GM19035 (cell line): Measurements from ENCODE around the gene SLC49A3.
"Not testable (repeated sequence)": the region's sequence is repeated elsewhere in the genome, so short reads cannot be mapped to it uniquely, and the experiment has no call there.

ENCODE experiments used
- ATAC-seq: cut with Tn5 transposase; IDR thresholded peaks from one replicate; pipeline ENCODE4 v1.9.1; 2021; ENCODE audit not compliant: unreplicated experiment

Gene SLC49A3

DNA sequence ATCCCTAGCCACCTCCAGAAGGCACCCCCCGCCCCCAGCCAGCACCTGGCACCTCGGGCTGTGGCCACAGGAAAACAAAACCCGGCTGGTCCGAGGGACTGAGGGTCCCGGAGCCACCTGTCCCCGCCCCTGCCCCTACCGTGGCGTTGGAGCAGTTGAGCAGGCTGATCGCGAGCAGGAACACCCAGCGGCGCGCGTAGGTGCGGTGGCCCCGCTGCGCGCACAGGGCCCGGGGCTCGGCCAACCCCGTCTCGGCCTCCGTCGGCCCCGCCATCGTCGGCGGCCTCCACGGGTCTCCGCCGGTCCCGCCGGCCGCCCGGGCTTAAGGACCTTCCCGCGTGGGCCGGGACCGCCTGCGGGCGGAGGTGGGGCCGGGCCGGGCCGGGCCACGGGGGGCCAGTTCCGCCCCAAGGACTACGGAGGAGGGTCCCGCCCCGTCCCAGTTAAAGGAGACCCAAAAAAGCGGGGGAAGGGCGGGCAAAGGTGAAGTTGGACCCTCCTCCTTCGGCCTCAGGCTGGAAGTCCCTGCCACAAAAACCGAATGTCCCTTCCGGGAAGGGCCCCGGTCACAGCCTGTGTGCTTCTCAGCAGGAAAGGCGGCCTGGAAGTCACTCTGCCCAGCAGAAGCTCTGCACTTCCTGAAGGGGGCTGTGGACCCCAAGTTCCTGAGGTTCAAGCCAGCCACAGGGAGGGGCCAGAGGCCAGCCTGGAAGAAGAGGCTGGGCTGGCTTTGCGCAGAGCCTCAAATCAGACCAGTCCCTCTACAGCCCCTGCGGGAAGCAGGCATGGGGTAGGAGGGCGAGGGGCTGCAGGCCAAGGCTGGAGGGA is at the start of gene SLC49A3:
TSS of gene SLC49A3 (minus strand) at position 298 of the 828 bp plus-strand sequence. CDS start at position 274, 24 bp downstream.
- ATAC-seq: no peak

DNA sequence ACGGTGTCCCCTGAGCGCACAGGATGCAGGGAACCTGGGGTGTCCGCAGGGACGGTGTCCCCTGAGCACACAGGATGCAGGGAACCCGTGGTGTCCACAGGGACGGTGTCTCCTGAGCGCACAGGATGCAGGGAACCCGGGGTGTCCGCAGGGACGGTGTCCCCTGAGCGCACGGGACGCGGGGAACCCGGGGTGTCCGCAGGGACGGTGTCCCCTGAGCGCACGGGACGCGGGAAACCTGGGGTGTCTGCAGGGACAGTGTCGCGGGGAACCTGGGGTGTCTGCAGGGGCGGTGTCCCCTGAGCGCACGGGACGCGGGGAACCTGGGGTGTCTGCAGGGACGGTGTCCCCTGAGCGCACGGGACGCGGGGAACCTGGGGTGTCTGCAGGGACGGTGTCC is 47.6 kb upstream of the SLC49A3 start:
- not testable (repeated sequence) for ATAC-seq

DNA sequence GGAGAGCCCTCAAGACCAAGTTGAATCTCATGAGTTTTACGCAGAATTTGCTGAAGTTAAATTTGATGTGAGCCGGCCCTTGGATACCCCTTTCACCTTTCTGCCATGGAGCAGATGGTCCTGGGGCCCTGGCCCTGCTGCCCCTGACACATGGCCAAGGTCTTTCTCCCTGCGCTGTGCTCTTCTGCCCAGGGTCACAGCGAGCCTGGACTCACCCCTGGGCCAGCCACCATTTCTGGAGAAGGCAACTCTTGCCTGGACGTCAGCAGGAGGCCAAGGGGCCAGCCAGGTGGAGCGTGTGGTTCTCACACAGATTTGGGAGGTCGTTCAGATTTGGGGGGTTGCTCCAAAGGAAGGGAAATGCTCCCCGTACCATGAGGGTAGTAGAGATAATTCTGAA is 46.6 kb upstream of the SLC49A3 start:
- ATAC-seq: no peak

DNA sequence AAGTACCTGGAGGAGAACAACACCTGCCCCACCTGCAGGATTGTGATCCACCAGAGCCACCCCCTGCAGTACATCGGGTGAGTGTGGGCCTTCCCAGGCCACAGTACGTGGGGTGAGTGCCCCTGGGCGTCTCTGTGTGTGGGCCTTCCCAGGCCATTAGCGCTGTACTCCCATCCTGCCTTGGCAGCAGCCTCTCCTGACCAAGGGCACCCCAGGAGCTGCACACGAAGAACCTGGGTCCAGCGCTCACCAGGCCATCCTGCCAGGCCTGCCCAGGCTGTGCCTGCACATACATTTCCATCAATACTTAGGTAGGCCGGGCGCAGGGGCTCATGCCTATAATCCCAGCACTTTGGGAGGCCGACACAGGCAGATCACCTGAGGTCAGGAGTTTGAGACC is 46.0 kb upstream of the SLC49A3 start:
- ATAC-seq: no peak

DNA sequence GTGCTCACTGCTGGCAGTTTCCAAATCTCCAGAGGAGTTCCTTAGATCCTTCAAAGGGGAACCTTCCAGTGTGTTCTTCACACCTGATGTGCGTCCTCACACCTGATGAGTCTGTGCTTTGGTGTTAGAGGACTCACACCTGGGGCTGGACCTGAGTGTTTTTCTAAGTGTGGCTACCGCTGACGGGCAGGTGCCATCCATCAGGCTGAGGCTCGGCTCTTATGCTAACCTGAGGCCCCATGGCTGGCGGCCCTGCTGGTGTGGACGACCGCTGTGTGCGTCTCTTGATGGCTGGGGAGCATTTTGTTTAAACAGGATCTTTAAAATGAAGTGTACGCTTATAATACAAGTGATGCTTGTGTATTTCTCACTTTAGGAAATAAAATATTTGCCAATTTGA is 45.1 kb upstream of the SLC49A3 start:
- ATAC-seq: no peak

GRCh38 chr4:733631-733980 is 44.7 kb upstream of the SLC49A3 start:
- no peak for ATAC-seq

DNA sequence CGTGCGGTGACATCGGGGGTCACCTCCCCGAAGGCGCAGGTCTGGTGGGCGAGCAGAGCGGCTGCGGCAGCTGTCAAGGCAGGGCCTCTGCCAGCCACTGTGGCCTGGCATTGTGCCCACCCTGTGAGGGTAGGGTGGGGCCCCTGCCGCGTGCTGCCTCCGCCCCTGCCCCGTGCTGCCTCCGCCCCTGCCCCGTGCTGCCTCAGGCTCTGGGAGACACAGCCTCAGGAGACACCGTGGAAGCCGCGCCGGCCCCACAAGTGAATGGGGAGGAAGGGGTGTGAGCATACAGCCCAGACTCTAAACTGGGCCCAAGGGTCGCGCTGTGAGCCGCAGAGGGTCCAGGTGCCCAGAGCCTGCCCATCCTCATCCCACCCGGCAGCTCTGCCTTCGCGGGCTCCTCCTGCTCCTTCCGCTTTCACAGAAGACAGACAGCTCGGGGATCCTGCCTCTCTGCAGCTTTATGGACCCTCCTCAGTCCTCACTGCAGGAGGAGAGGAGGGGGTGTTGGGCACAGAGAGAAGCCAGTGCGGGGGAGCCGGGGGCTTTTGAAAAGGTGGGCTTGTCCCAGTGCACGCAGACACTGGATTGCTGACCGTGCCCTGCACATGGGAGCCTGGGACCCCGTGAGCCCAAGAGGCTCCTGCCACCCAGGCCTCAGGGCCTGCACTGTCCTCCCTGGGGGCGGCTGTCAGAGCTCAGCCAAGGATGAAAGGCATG is 44.1 kb upstream of the SLC49A3 start:
- no peak for ATAC-seq

DNA sequence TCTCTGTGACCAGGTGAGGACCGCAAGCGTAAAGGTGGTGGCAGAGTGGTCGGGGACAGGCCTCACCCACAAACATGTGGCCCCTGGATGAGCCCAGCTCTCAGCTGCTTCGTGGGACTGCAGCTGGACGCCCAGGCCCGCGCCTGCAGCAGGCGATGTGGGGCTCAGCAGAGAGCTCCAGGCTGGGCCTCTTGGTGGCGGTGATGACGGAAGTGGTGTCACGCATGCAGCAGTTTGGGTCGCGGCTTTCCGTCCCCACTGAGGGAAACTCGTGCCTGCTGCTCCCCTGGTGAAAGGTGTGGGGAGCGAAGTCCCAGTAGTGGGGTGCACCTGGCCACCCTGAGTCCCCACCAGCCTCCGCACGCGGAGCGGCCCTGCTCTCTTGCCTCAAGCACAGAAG is 43.5 kb upstream of the SLC49A3 start:
- no peak for ATAC-seq

- ATAC-seq: not testable (repeated sequence)
Measured at GRCh38 chr4:731954-732353, 43.0 kb upstream of the SLC49A3 start.

- not testable (repeated sequence) for ATAC-seq
Measured at GRCh38 chr4:730946-731904, 42.3 kb upstream of the SLC49A3 start.

- ATAC-seq: no peak
Measured at GRCh38 chr4:730511-730910, 41.6 kb upstream of the SLC49A3 start.

GRCh38 chr4:729336-730315 is 40.7 kb upstream of the SLC49A3 start:
- no peak for ATAC-seq

- no peak for ATAC-seq
Measured at GRCh38 chr4:727576-727975, 38.6 kb upstream of the SLC49A3 start.

DNA sequence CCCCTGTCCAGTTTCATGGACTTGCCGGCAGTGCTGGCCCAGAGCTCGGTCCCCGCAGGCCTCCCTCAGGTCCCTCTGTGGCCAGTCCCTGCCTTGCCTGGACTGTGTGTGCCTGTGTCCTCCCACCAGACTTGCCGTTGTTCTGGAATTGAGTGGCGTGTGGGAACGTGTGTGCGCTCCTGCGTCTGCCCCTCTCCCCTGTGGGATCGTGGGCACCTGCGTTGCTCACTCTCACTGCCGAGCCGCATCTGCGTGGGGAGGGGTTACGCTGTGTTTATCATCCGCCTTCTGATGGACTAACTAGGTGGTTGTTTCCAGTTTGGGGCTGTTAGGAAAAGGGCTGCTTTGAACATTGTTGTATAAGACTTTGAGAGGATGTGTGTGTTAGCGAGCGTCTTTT is 37.9 kb upstream of the SLC49A3 start:
- ATAC-seq: no peak

DNA sequence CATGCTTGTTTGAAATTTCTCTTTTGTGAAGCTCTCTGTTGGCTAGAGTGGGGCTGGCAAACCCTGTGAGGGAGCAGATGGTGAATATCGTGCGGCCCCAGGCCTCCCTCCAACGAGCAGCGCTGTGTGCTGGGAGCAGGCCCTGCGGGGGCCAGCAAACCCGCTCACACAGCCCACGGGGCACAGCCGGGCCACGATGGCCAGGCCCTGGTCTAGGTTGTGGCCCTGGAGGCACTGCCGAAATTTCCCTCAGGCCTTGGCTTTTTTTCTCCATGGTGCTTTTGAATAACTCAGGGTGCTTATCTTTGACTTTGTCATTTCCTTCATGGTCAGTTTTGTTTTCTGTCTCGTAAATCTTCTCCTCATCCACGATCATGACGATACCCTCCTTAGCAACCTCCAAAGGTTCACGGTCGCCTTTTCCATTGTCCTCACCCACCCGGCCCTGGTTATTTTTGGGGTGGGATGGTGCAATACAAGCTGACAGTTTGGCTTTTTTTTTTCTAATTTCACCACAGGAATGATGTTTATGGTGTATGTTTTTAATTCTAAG is 37.4 kb upstream of the SLC49A3 start:
- ATAC-seq: no peak

DNA sequence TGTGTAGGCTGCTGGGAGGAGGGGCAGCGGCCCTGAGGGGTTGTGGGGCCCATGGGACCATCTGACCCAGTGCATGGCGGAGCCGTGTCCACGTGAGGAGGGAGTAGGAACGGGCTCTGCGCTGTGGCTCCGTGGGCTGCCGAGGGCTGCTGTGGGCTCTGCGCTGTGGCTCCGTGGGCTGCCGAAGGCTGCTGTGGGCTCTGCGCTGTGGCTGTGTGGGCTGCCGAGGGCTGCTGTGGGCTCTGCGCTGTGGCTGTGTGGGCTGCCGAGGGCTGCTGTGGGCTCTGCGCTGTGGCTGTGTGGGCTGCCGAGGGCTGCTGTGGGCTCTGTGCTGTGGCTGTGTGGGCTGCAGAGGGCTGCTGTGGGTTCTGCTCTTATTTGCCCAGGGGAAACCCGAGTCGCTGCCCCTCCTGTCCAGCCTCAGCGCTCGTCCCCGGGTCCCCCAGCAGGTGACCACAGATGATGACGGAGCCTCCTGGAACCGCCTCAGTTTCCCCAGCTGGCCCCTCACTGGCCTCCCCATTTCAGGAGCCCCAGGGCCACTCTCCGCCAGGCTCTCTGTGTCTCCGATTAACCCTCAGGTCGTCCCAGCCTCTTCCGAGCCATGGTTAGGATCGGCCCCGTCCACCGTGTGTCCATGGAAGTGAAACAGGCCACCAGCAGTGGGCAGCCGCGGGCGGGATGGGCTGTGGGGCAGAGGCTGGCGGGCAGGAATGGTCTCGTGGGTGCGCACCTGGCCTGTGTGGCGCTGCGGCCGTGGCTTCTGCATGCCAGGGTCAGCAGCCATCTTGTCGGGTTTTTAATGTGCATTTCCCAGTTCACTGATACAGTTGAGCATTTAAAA is 36.7 kb upstream of the SLC49A3 start:
- no peak for ATAC-seq

GRCh38 chr4:723751-724530 is 35.0 kb upstream of the SLC49A3 start:
- no peak for ATAC-seq

DNA sequence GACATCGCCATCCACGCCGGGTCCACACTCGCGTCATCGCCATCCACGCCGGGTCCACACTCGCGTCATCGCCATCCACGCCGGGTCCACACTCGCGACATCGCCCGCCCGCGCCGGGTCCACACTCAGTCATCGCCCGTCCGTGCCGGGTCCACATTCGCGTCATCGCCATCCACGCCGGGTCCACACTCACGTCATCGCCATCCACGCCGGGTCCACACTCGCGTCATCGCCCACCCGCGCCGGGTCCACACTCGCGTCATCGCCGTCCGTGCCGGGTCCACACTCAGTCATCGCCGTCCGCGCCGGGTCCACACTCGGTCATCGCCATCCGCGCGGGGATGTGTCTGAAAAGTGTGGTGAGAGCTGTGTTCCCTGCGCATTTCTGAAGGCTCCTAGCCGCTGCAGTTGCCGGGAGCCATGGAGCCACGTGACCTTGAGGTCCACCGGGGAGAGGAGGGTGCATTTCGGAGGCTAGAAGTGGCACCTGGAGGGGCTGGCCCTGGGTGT is 34.0 kb upstream of the SLC49A3 start:
- no peak for ATAC-seq
